ENCODE data around the gene NUDCD3.
A peak's percentile ranks its signal among the peaks of the same experiment; 100 is the strongest.

Gene NUDCD3

DNA sequence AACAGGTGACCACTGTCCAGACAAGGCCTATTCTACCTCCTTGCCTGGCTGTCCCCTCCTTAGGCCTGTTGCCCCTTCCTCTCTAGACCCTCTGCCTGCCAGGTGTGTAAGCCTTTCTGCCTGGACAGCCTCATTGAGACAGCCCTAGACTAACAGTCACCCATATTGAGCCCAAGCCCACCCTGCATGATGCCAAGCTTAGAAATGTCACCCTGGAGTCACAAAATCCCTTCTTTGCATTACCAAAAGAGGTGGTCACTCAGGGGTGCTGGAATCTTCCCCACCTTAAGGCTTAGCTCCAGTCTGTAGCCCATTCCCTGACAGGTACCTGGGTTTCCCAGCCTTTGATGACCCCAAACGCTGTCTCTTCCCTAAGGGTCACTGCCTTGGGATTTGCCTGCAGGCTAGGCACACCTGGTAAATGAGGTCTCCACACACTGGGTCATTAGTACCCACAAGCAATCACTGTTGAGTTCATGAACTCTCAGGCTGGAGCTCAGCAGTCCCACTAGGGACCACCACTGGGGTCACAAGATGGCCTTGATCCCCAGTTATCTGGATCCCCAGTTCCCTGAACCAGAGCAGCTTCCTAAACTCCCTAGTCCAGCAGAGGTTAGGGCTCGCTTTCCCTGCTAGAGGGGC lies 110.1 kb downstream of the NUDCD3 start:
- intact Hi-C loops (cut with DNase I) = no loop called here
- peak in 3 of 42 donors; percentile 8 to 31 (median 9) for DNase-seq

DNA sequence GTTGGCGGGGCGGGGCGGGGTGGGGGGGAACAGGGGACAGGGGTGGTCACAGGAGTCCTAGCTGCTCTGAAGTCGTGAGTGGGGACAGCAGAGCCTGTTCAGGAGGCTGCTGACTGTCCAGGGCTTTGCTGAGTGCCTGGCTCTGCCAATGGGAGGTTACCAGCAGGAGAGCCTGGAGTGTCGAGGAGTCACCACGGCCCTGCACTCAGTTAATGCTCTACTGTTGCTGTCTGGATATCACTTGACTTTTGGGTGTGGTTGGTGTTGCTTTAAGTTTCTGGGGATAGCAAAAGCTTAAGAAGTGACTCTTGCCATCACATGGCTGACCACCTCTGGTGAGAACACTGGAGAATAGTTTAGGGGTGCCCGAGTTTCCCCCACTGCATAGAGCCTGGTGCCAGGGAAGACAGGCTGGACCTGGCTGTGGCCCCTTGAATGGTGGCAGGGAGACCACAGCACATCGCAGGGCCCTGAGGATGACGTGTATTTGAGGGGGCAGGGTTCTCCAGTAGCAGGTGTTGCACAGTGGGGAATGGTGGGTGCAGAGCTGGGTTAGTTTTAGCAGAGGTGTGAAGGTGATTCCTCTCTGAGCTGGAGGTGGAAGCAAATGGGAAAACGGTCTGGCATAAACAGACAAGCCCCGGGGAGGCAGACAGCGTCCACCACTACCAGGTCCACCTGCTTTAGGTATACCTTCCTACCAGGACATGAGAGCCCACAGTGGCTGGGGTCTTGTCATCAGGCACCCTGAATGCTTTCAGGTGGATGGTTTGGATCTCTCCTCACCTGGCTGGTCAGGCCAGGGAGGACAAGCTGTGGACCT lies 110.9 kb downstream of the NUDCD3 start:
- intact Hi-C loops (cut with DNase I) = no loop called here
- DNase-seq = peak in 4 of 42 donors; percentile 13 to 41 (median 26)

DNA sequence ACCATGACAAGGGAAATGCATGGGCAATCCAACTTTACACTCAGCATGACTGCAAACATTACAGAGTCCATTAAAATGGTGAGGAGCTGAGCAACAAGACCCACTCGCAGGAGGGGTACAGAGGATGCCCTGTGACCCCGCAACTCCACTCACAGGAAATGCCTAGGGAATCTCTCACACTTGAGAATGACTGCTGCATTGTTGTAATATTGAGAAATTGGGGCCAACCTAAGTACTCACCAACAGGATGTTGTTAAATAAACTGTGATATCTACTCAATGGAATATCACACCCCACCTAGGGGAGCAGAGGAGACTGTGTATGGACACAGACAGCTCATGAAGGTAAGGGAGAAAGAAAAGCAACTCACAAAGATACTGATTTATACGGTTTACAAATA lies 111.7 kb downstream of the NUDCD3 start:
- intact Hi-C loops (cut with DNase I) = no loop called here
- peak in 1 of 42 donors; percentile 28 for DNase-seq

DNA sequence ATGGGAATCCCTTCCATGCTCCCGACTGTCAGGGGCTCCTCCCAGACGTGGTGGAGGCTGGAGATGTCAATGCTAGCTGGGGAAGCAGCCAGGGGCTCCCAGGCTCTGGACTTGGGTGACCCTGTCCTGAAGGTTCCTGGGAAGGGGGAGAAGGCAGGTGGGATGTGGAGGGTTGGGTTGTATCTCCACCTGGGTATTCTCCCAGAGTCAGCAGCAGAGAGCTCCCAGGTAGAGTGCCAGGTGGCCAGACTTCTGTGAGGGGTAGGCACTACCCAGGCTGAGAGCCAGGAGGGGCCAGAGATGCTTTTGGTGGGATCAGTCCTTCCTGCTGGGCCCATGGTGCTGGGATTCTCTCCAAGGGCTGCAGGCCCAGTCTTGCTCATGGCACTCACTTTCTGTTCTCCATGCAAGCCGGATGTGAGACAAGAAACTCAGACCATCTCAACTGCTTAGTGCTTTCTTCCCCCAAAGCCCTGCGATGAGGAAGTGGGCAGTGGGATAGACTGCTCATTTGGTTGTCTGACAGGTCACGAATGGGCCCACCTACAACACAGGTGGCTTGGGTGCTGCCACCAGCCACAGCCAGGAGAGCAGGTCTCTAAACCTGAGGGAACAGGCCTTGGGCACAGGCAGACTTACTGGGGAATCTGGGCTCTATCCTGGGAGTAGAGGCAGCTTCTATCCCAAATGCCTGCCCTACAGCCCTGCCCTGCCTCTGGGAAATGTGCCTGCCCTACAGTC lies 112.6 kb downstream of the NUDCD3 start:
- intact Hi-C loops (cut with DNase I) = no loop called here
- peak in 5 of 42 donors; percentile 9 to 44 (median 17) for DNase-seq

- intact Hi-C loops (cut with DNase I) = no loop called here
- DNase-seq = peak in 1 of 42 donors; percentile 33
Measured at GRCh38 chr7:44377134-44377463, 113.4 kb downstream of the NUDCD3 start.

- intact Hi-C loops (cut with DNase I) = no loop called here
- DNase-seq = peak in 2 of 42 donors; percentile 13 to 25
Measured at GRCh38 chr7:44376429-44377133, 113.9 kb downstream of the NUDCD3 start.

GRCh38 chr7:44375926-44376342 lies 114.5 kb downstream of the NUDCD3 start:
- peak in 2 of 42 donors; percentile 21 to 42 for DNase-seq
- intact Hi-C loops (cut with DNase I) = no loop called here

DNA sequence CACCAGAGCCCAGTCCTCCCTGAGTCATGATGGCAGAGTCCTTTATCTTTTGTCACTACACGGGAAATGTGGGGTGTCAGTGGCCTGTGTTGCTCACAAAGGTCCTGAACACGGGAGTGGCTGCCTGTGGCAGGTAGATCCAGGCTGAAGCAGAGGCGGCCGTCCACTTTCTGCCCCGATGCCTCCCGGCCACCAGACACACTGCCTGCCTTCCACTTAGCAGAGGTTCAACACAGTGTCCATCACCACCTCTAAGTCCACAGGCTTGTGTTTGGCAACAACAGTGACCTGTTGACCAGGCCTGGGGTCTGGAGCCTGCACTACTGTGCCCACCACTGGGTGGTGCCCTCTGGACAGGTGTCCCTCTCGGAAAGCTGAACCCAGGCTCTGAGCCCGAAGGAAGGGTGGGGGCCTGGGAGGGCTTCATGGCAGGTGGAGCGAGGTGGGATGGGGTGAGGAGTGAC lies 115.2 kb downstream of the NUDCD3 start:
- intact Hi-C loops (cut with DNase I) = no loop called here
- DNase-seq = peak in 8 of 42 donors; percentile 42 to 70 (median 52)

- peak in 1 of 42 donors; percentile 11 for DNase-seq
- intact Hi-C loops (cut with DNase I) = no loop called here
Measured at GRCh38 chr7:44374007-44374763, 116.3 kb downstream of the NUDCD3 start.

DNA sequence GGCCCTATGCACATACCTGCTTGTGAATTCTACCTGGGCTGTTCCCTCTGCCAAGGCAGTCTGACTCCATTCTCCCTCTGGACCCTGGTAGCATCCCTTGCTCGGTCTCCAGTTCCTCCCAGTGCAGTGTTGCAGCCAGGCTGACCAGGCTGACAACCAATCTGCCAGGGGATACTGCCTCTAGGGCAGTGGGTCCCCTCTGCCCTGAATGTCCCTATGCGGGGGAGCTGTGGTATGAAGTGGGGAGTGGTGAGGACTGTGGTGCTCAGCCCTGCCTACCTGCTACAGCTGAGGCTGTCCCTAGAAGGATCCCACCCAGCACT lies 117.1 kb downstream of the NUDCD3 start:
- intact Hi-C loops (cut with DNase I) = no loop called here

DNA sequence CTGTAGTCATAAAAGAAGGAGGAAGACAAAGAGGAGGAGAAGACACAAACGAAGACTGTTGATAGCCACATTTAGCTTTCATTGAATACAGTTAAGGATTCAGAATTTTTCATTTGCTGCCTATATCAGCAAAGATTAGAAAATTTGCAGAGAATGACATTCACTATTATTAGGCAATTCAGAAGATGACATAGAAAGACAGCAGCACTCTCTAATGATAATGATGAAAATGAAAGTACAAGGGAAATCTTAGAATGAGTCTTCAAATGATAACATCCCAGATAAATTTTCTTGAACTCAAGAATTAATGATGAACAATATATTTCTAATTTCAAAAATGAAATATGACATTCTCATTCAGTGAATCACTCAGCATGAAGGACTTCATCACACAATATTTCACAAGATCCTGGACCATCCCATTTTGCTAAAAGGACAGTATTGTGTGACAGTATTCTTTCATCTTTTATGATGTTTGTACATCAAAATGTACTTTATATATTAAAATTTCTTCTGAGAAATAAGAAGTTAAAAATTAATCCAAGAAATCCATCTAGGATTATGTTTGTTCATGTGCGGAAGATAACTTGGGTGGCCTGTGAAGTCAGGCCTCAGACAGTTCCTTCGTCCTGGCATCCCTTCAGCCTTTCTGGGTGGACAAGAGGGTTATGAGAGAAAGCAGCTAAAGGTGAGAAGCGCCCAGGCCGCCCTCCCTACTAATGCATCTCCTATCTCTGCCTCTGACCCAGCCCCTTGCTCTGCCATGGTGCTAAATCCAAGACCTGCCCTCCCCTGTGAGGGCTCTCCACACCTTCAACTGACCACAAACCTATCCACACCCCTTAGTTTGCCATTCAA lies 117.7 kb downstream of the NUDCD3 start:
- intact Hi-C loops (cut with DNase I) = no loop called here
- DNase-seq = peak in 1 of 42 donors; percentile 13

More for the DNA sequence above, 117.1 kb downstream of the NUDCD3 start:
- DNase-seq = peak in 1 of 42 donors; percentile 14

DNA sequence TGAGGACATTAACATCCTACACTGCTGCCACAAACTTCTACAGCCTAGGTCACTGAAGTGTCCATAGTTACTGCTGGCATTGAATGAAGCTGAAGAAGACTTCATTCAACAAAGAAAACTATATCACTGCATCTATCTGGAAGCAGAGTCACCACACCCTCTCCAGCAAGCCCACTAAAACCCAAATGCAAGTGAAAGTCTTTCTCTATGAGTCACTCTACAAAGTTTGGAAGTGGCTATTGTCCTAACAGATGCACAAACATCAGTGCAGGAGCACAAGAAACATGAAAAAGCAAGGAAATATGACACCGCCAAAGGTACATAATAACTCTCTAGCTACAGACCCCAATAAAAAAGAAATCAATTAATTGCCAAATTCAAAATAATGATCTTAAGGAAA lies 121.6 kb downstream of the NUDCD3 start:
- intact Hi-C loops (cut with DNase I) = no loop called here
- no peak for DNase-seq

GRCh38 chr7:44368455-44368854 lies 122.0 kb downstream of the NUDCD3 start:
- peak in 1 of 42 donors; percentile 7 for DNase-seq
- intact Hi-C loops (cut with DNase I) = no loop called here

DNA sequence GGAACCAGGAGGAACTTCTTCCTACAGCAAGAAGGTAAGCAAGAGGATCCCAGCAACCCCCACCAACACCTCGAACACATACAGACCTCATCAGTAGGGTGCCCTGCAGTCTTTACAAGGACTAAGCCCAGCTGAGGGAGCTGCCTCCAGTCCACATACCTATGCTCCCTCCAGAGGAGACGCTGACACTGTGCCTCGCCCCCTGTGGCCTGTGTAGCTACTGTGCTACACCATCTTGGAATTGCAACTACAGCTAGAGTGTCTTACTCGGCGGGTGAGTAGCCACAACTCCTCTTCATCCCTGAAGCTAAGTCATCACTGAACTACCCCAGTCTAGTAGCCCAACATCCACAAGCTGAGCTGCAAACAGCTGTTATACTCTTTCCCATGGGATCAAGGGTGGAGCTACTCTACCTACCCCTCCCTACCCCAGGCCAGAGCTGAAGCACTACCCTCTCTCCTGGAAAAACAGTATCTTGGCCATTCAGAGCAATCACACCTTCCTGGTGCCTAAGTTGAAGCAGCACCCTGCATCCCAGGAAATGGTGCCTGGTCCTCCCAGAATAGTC lies 122.9 kb downstream of the NUDCD3 start:
- intact Hi-C loops (cut with DNase I) = no loop called here

GRCh38 chr7:44366986-44367385 lies 123.5 kb downstream of the NUDCD3 start:
- DNase-seq = no peak
- intact Hi-C loops (cut with DNase I) = no loop called here

More for the DNA sequence above, 122.9 kb downstream of the NUDCD3 start:
- DNase-seq = no peak

DNA sequence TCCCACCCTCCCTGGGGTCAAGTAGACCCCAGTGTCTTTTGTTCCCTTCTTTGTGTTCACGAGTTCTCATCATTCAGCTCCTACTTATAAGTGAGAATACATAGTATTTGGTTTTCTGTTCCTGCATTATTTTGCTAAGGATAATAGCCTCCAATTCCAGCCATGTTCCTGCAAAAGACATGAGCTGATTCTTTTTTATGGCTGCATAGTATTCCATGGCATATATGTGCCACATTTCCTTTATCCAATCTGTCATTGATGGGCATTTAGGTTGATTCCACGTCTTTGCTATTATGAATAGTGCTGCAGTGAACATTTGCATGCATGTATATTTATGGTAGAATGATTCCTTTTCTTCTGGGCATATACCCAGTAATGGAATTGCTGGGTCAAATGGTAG lies 136.8 kb downstream of the NUDCD3 start:
- intact Hi-C loops (cut with DNase I) = no loop called here
- no peak for DNase-seq
